ENCODE results near the gene HADHA.

DNA sequence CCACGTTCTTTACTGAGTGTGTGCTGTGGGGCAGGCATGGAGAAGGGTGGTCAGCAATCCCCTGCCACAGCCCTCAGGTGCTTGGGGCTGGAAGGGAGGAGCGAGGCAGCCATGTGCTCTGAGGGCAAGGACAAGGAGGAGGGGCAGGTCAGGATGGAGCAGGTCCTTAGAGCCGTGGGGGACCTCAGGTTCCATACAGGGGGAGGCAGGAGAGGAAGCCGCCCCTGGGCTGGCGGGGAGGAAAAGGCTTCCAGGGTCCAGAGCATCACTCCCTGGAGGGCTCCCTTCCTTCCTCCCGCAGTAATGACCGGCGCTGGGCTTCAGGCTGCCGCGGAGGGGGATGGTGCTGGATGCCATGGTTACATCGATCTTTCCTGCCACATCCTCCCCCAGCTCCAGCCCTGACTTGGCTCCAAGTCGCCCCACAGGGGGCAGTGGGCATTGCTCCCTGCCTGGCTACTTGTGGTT, 65.0 kb downstream of the HADHA start:
- TF ChIP-seq, protein P1, sequence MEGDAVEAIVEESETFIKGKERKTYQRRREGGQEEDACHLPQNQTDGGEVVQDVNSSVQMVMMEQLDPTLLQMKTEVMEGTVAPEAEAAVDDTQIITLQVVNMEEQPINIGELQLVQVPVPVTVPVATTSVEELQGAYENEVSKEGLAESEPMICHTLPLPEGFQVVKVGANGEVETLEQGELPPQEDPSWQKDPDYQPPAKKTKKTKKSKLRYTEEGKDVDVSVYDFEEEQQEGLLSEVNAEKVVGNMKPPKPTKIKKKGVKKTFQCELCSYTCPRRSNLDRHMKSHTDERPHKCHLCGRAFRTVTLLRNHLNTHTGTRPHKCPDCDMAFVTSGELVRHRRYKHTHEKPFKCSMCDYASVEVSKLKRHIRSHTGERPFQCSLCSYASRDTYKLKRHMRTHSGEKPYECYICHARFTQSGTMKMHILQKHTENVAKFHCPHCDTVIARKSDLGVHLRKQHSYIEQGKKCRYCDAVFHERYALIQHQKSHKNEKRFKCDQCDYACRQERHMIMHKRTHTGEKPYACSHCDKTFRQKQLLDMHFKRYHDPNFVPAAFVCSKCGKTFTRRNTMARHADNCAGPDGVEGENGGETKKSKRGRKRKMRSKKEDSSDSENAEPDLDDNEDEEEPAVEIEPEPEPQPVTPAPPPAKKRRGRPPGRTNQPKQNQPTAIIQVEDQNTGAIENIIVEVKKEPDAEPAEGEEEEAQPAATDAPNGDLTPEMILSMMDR (IDR thresholded peaks at IDR 0.05; ENCODE audit: insufficient read depth, low read length): no peak
- TF ChIP-seq POLR2AphosphoS5 (IDR thresholded peaks at IDR 0.05; ENCODE audit: low read depth) (no peak), SPI1 (IDR thresholded peaks at IDR 0.05; ENCODE audit: borderline replicate concordance, low read depth) (no peak)

Data from HL-60 (cell line).